ENCODE measurements around the gene ADARB2.

The ADARB2 gene

DNA sequence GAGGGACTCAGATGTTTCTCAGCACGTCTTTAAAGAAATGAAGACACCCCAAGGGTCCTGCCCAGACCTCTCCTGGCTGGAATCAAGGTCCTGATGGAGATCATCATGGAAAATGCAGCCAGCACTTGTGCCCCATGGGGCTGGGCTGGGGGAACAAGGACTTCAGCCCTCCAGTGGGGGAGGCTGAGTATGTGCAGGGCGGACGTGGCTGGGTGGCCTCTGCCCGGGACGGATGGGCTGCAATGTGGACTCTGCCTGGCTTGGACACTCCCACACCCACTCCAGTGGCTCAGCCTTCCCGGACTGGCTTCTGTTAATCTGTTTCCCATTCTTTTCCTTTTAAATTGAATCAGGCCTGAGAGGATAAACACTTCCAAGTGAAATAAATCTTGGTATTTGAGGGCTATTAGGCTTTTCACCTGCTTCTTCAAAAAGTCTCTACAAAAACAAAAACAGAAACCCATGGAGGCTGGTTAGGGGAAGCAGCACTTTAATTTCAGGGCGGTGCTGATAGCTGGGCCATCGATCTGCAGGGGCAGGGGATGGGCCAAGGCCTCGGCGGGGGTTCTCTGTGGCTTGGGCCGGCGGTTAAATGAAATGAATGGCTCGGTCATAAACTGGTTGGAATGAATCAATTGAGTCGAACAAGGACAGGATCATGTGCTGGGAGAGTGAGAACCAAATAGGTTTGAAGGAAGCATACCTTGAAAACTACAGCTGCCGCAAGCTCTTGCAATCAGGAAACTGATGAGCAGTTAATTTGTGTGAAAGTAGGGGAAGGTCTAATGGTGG lies 51.4 kb downstream of the ADARB2 start:
- DNase-seq (ENCODE audit: low spot score): no peak

- DNase-seq (ENCODE audit: low spot score): no peak
These were observed 52.3 kb downstream of the ADARB2 start for GRCh38 chr10:1684991-1685390.

DNA sequence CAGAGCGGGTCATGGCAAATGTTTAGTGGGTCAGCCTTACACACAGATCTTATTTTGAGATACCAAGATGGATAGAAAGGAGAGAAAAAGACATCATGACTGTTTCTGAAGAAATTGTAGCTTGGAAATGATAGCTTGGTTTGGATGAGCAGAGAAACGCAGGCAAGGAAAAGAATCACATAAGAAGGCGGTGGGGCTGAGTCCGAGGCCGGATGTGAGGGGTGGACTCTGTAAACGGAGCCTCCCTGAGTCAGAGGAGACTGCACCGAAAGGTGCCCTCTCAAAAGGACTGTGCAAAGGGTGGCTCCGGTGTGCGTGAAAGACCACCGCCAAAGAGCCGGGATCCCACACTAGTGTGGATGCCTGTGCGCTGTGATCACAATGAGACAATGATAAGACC lies 53.7 kb downstream of the ADARB2 start:
- DNase-seq (ENCODE audit: low spot score): no peak

GRCh38 chr10:1679821-1680650 lies 57.3 kb downstream of the ADARB2 start:
- DNase-seq (ENCODE audit: low spot score): no peak

GRCh38 chr10:1678084-1678483 lies 59.2 kb downstream of the ADARB2 start:
- no peak for DNase-seq (ENCODE audit: low spot score)

GRCh38 chr10:1677307-1677939 lies 59.9 kb downstream of the ADARB2 start:
- no peak for DNase-seq (ENCODE audit: low spot score)

DNA sequence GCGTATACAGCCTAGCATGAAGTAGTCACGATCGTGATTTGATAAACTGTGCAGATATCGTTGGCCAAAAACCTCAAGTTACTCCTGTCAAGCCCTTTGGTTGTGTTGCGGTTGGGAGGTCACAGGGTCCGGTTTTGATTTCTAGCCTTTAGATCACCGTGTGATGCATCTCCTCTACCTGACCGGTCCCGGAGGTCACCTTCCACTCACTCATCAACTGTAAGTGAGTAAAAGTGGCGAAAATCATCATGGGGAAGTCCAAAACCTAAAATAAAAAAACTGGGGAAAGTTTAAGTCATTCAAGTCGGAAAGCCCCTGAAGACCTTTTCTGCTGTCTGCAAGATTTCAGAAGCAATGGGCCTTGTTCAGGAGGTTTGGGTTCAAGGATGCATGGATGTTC lies 62.8 kb downstream of the ADARB2 start:
- DNase-seq (ENCODE audit: low spot score): no peak

DNA sequence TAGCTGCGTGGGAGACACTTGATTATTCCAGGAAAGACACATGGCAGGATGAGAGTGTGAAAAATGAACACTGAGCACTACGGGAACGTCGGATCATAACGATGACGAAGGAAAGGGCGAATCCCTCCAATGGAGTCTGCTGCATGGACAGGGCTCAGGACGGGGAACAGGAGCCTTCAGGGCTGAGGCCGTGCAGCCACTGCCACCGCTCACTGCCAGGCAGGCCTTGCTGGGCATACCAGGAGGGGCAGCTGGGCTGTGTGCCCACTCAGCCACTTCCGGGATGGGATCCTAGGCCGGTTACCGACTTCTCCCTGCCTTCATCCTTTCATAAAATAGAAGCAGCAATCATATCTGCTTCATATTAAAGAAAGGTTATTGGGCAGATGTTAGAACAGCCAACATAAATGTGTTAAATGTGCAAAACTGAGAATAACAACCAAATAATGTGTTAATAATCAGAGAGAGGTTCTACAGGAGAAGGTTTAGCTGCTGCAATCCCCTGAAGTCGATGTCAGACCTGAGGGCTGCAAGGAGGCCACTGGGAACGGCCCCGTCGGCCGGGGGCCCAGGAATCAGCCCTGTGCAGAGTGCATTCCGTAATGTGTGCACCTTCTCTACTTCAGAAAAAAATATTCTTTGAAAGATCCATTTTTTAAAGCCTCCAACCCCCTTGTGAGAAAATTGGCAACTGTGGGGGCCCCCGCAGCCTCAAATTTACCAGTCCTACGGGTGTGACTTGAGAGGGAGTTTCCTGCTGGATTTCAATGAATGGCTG lies 63.6 kb downstream of the ADARB2 start:
- no peak for DNase-seq (ENCODE audit: low spot score)

DNA sequence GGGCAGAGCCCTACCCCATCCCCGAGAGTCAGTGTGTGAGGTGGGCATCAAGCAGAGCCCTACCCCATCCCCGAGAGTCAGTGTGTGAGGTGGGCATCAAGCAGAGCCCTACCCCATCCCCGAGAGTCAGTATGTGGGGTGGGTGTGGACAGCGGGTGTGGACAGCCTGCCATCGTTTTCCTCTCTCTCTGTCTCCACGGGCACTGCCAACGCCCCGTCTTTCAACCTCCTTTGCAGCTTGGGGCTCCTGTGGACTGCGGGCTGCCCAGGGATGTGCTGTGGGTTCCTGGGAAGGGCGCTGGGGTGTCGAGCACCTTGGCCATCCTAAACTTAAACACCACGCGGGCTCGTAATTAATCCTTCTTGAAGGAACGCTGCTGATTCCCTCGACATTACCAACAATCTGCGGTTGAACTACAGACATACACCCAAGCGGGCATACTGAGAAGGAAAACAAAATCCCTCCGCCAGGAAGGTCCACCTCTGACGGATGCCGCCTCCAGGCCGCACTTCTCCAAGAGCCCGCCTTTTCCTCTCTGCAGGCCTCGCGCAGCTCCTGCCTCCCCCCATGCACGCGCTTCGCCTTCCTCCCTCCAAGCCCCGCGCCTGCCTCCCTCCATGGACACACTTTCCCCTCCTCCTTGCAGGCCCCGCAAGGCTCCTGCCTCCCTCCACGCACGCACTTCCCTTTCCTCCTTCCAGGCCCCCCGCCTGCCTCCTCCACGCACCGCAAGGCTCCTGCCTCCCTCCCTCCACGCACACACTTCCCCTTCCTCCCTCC lies 65.1 kb downstream of the ADARB2 start:
- DNase-seq (ENCODE audit: low spot score): no peak

DNA sequence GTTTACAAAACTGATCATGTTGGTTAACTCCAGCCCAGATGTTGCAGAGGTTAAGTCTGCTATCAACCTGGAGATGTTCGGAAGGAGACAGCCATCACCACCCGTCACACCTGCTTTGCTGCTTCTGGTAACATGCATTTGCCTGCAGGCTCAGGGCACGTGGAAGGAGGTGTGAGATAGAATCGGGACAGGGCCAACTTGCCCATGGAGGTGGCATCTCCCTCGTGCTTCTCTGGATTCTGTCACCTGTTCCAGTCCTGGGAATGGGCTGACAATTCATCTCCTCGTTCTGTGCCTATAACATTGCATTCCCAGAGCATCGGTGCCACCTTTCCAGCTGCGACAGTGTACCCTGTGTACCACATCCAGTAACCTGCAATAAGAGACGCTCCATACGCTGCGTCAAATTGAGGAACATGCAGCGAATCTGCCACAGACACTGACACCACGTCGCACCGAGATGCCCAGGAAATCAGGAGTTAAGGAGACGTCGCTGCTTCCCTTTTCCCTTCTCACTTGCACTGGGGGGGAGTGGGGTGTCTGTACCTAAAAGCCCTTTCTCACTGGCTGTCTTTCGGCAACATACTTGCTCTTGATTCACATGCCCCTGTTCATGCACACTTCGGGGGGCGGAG lies 65.8 kb downstream of the ADARB2 start:
- DNase-seq (ENCODE audit: low spot score): no peak

GRCh38 chr10:1670541-1671365 lies 66.6 kb downstream of the ADARB2 start:
- DNase-seq (ENCODE audit: low spot score): no peak

GRCh38 chr10:1669433-1669832 lies 67.9 kb downstream of the ADARB2 start:
- DNase-seq (ENCODE audit: low spot score): no peak

- no peak for DNase-seq (ENCODE audit: low spot score)
These were observed 68.9 kb downstream of the ADARB2 start for GRCh38 chr10:1668399-1668798.

GRCh38 chr10:1667392-1667791 lies 69.9 kb downstream of the ADARB2 start:
- no peak for DNase-seq (ENCODE audit: low spot score)

- DNase-seq (ENCODE audit: low spot score): no peak
These were observed 71.2 kb downstream of the ADARB2 start for GRCh38 chr10:1666147-1666546.

DNA sequence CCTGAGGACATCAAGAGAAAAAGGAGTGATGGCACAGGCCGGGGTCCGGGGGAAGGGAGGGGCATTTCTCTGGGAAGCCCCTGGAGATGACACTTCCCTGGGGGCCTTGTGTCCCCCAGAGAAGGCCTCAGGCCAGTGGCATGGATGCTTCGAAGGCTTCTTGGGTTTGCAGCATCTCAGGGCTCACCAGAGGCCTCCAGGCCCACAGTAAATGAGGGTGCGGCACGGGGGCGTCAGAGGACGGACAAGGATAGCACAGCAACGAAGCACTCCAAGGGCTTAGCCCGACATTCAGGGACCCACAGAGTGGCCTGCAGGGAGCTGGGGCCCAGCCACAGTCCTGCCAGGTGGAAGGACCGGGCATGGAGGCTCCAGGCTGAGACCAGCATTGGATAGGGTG lies 71.6 kb downstream of the ADARB2 start:
- no peak for DNase-seq (ENCODE audit: low spot score)

- DNase-seq (ENCODE audit: low spot score): no peak
These were observed 72.2 kb downstream of the ADARB2 start for GRCh38 chr10:1665021-1665661.

- no peak for DNase-seq (ENCODE audit: low spot score)
These were observed 72.9 kb downstream of the ADARB2 start for GRCh38 chr10:1664333-1664964.

- no peak for DNase-seq (ENCODE audit: low spot score)
These were observed 74.1 kb downstream of the ADARB2 start for GRCh38 chr10:1663226-1663625.

Data from LoVo (cell line).